ENCODE data around the gene CYP27B1.

CYP27B1 gene

GRCh38 chr12:57735952-57736740 lies 30.7 kb downstream of the CYP27B1 start:
- H3K9me3 ChIP-seq (ENCODE audit: control insufficient read depth, insufficient read depth, low read length), result no peaks in the 10 kb centered on the region
- no peak overlapping the region for H3K27ac ChIP-seq (ENCODE audit: low read length)
- no peaks in the 10 kb centered on the region for H3K36me3 ChIP-seq (ENCODE audit: control insufficient read depth, insufficient read depth, low read length)
- H3K27me3 ChIP-seq (ENCODE audit: control insufficient read depth, insufficient read depth, low read length), result peaks cover 68% of the 10 kb centered on the region
- no CpG with 5 or more reads among the region's 49 CpGs for WGBS (ENCODE audit: insufficient coverage, insufficient read length)
- peaks cover 3% of the 10 kb centered on the region; the same call in 1 of the 2 replicates for H3K4me1 ChIP-seq (ENCODE audit: control insufficient read depth, insufficient read depth, low read length)
- peak overlapping the region; percentile 19; the same call in 1 of the 2 replicates for H3K4me3 ChIP-seq (ENCODE audit: low read length)
- no peak for DNase-seq (ENCODE audit: low read depth, low spot score)

- H3K4me3 ChIP-seq (ENCODE audit: low read length), result no peak overlapping the region; the same call in 1 of the 2 replicates
Measured at GRCh38 chr12:57735198-57735855, 31.6 kb downstream of the CYP27B1 start.

GRCh38 chr12:57734591-57734990 lies 32.3 kb downstream of the CYP27B1 start:
- H3K27ac ChIP-seq (ENCODE audit: low read length), result no peak overlapping the region
- DNase-seq (ENCODE audit: low read depth, low spot score), result no peak
- no peaks in the 10 kb centered on the region for H3K36me3 ChIP-seq (ENCODE audit: control insufficient read depth, insufficient read depth, low read length)
- no peaks in the 10 kb centered on the region for H3K9me3 ChIP-seq (ENCODE audit: control insufficient read depth, insufficient read depth, low read length)
- no CpG with 5 or more reads among the region's 4 CpGs for WGBS (ENCODE audit: insufficient coverage, insufficient read length)
- H3K4me1 ChIP-seq (ENCODE audit: control insufficient read depth, insufficient read depth, low read length), result peaks cover 3% of the 10 kb centered on the region; the same call in 1 of the 2 replicates
- H3K4me3 ChIP-seq (ENCODE audit: low read length), result no peak overlapping the region
- peaks cover 56% of the 10 kb centered on the region for H3K27me3 ChIP-seq (ENCODE audit: control insufficient read depth, insufficient read depth, low read length)

More at GRCh38 chr12:57735198-57735855, 31.6 kb downstream of the CYP27B1 start:
- no peaks in the 10 kb centered on the region for H3K36me3 ChIP-seq (ENCODE audit: control insufficient read depth, insufficient read depth, low read length)
- no CpG with 5 or more reads among the region's 8 CpGs for WGBS (ENCODE audit: insufficient coverage, insufficient read length)
- DNase-seq (ENCODE audit: low read depth, low spot score), result no peak
- peaks cover 3% of the 10 kb centered on the region; the same call in 1 of the 2 replicates for H3K4me1 ChIP-seq (ENCODE audit: control insufficient read depth, insufficient read depth, low read length)
- H3K9me3 ChIP-seq (ENCODE audit: control insufficient read depth, insufficient read depth, low read length), result no peaks in the 10 kb centered on the region
- H3K27me3 ChIP-seq (ENCODE audit: control insufficient read depth, insufficient read depth, low read length), result peaks cover 60% of the 10 kb centered on the region
- H3K27ac ChIP-seq (ENCODE audit: low read length), result no peak overlapping the region

- no peaks in the 10 kb centered on the region for H3K36me3 ChIP-seq (ENCODE audit: control insufficient read depth, insufficient read depth, low read length)
- DNase-seq (ENCODE audit: low read depth, low spot score), result no peak
- no CpG with 5 or more reads among the region's 6 CpGs for WGBS (ENCODE audit: insufficient coverage, insufficient read length)
Measured at GRCh38 chr12:57733928-57734327, 33.0 kb downstream of the CYP27B1 start.

GRCh38 chr12:57732726-57733593 lies 33.9 kb downstream of the CYP27B1 start:
- no CpG with 5 or more reads among the region's 11 CpGs for WGBS (ENCODE audit: insufficient coverage, insufficient read length)
- H3K4me1 ChIP-seq (ENCODE audit: control insufficient read depth, insufficient read depth, low read length), result peaks cover 3% of the 10 kb centered on the region; the same call in 1 of the 2 replicates
- peaks cover 53% of the 10 kb centered on the region for H3K27me3 ChIP-seq (ENCODE audit: control insufficient read depth, insufficient read depth, low read length)
- no peak overlapping the region for H3K27ac ChIP-seq (ENCODE audit: low read length)
- no peak overlapping the region for H3K4me3 ChIP-seq (ENCODE audit: low read length)
- no peak for DNase-seq (ENCODE audit: low read depth, low spot score)
- no peaks in the 10 kb centered on the region for H3K36me3 ChIP-seq (ENCODE audit: control insufficient read depth, insufficient read depth, low read length)
- no peaks in the 10 kb centered on the region for H3K9me3 ChIP-seq (ENCODE audit: control insufficient read depth, insufficient read depth, low read length)

More at GRCh38 chr12:57733928-57734327, 33.0 kb downstream of the CYP27B1 start:
- Histone ChIP-seq H3K9me3 (ENCODE audit: control insufficient read depth, insufficient read depth, low read length) (no peaks in the 10 kb centered on the region), H3K27me3 (ENCODE audit: control insufficient read depth, insufficient read depth, low read length) (peaks cover 52% of the 10 kb centered on the region), H3K27ac (ENCODE audit: low read length) (no peak overlapping the region), H3K4me3 (ENCODE audit: low read length) (no peak overlapping the region), H3K4me1 (ENCODE audit: control insufficient read depth, insufficient read depth, low read length) (peaks cover 3% of the 10 kb centered on the region; the same call in 1 of the 2 replicates)

GRCh38 chr12:57732270-57732669 lies 34.6 kb downstream of the CYP27B1 start:
- H3K4me3 ChIP-seq (ENCODE audit: low read length), result no peak overlapping the region
- DNase-seq (ENCODE audit: low read depth, low spot score), result no peak
- no CpG with 5 or more reads among the region's 4 CpGs for WGBS (ENCODE audit: insufficient coverage, insufficient read length)
- no peaks in the 10 kb centered on the region for H3K36me3 ChIP-seq (ENCODE audit: control insufficient read depth, insufficient read depth, low read length)
- H3K27ac ChIP-seq (ENCODE audit: low read length), result no peak overlapping the region
- H3K4me1 ChIP-seq (ENCODE audit: control insufficient read depth, insufficient read depth, low read length), result peaks cover 5% of the 10 kb centered on the region
- no peaks in the 10 kb centered on the region for H3K9me3 ChIP-seq (ENCODE audit: control insufficient read depth, insufficient read depth, low read length)
- H3K27me3 ChIP-seq (ENCODE audit: control insufficient read depth, insufficient read depth, low read length), result peaks cover 53% of the 10 kb centered on the region

GRCh38 chr12:57731411-57732080 lies 35.3 kb downstream of the CYP27B1 start:
- no peak for DNase-seq (ENCODE audit: low read depth, low spot score)
- Histone ChIP-seq H3K4me3 (ENCODE audit: low read length) (no peak overlapping the region), H3K27me3 (ENCODE audit: control insufficient read depth, insufficient read depth, low read length) (peaks cover 53% of the 10 kb centered on the region), H3K36me3 (ENCODE audit: control insufficient read depth, insufficient read depth, low read length) (no peaks in the 10 kb centered on the region; the same call in 1 of the 2 replicates), H3K9me3 (ENCODE audit: control insufficient read depth, insufficient read depth, low read length) (no peaks in the 10 kb centered on the region), H3K27ac (ENCODE audit: low read length) (no peak overlapping the region), H3K4me1 (ENCODE audit: control insufficient read depth, insufficient read depth, low read length) (peaks cover 9% of the 10 kb centered on the region)
- no CpG with 5 or more reads among the region's 19 CpGs for WGBS (ENCODE audit: insufficient coverage, insufficient read length)

- WGBS (ENCODE audit: insufficient coverage, insufficient read length), result no CpG with 5 or more reads among the region's 13 CpGs
- Histone ChIP-seq H3K27me3 (ENCODE audit: control insufficient read depth, insufficient read depth, low read length) (peaks cover 48% of the 10 kb centered on the region), H3K4me1 (ENCODE audit: control insufficient read depth, insufficient read depth, low read length) (peaks cover 9% of the 10 kb centered on the region), H3K27ac (ENCODE audit: low read length) (no peak overlapping the region), H3K4me3 (ENCODE audit: low read length) (no peak overlapping the region), H3K36me3 (ENCODE audit: control insufficient read depth, insufficient read depth, low read length) (no peaks in the 10 kb centered on the region; the same call in 1 of the 2 replicates), H3K9me3 (ENCODE audit: control insufficient read depth, insufficient read depth, low read length) (no peaks in the 10 kb centered on the region)
- no peak for DNase-seq (ENCODE audit: low read depth, low spot score)
Measured at GRCh38 chr12:57730336-57731067, 36.4 kb downstream of the CYP27B1 start.

GRCh38 chr12:57729321-57729844 lies 37.5 kb downstream of the CYP27B1 start:
- no peak for DNase-seq (ENCODE audit: low read depth, low spot score)

More at GRCh38 chr12:57729321-57729844, 37.5 kb downstream of the CYP27B1 start:
- WGBS (ENCODE audit: insufficient coverage, insufficient read length), result no CpG with 5 or more reads among the region's 5 CpGs
- Histone ChIP-seq H3K27me3 (ENCODE audit: control insufficient read depth, insufficient read depth, low read length) (peaks cover 40% of the 10 kb centered on the region), H3K4me3 (ENCODE audit: low read length) (no peak overlapping the region), H3K9me3 (ENCODE audit: control insufficient read depth, insufficient read depth, low read length) (no peaks in the 10 kb centered on the region), H3K27ac (ENCODE audit: low read length) (no peak overlapping the region), H3K4me1 (ENCODE audit: control insufficient read depth, insufficient read depth, low read length) (peaks cover 8% of the 10 kb centered on the region), H3K36me3 (ENCODE audit: control insufficient read depth, insufficient read depth, low read length) (no peaks in the 10 kb centered on the region; the same call in 1 of the 2 replicates)
